A549 treated with AZD9567 at 1 μM for 4 hours (cell line): Measurements from ENCODE around the gene ANKRD39. TPM values are rescaled to one million over a fixed set of nuclear protein-coding genes. Genes with fewer than 3 reads are reported as not detected.

Source experiments
- total RNA-seq: library from RNA; stranded (reverse); fragments of 200-300 nt; extraction: Qiagen RNA extraction; gene quantifications from 5 replicates; pipeline ENCODE4 v1.2.3, GENCODE V29; 2022; ENCODE audit not compliant: insufficient read depth

Gene ANKRD39, protein sequence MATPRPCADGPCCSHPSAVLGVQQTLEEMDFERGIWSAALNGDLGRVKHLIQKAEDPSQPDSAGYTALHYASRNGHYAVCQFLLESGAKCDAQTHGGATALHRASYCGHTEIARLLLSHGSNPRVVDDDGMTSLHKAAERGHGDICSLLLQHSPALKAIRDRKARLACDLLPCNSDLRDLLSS
- total RNA-seq, result 15.5 to 22.9 TPM (median 20.1 TPM) in 5 replicates

DNA sequence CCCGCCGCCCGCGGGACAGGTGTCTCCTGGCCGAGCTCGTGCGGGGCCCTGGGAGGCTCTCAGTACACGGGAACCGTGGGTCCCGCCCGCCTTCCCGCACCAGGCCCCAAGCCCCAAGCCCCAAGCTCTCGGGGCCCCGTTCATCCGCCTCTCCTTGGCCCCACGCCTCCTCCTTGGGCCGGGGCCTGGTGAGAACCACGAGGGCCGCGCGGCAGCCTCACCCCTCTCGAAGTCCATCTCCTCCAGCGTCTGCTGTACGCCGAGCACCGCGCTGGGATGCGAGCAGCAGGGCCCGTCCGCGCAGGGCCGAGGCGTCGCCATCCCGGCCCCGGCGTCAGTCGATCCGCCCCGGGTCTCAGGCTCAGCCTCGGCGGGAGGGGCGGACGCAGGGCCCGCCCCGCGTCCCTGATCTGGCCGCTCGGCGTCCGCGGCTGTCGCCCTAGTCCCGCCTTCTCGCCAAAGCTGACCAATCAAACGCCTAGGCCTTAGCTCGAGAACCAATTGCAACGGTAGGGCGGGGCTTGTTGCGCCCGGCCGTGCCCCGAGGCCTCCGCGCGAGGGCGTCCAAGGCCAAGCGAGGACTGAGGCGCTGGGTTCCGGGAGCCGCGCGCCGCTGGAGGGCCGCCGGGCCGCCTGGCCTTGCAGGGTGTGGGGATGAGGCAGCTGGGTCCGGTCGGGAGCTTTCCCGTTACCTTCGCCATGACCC is at the start of gene ANKRD39:
Gene ANKRD39 (minus strand): TSS at position 350 of the 706 bp plus-strand sequence. CDS start 29 bp downstream, at position 321.

DNA sequence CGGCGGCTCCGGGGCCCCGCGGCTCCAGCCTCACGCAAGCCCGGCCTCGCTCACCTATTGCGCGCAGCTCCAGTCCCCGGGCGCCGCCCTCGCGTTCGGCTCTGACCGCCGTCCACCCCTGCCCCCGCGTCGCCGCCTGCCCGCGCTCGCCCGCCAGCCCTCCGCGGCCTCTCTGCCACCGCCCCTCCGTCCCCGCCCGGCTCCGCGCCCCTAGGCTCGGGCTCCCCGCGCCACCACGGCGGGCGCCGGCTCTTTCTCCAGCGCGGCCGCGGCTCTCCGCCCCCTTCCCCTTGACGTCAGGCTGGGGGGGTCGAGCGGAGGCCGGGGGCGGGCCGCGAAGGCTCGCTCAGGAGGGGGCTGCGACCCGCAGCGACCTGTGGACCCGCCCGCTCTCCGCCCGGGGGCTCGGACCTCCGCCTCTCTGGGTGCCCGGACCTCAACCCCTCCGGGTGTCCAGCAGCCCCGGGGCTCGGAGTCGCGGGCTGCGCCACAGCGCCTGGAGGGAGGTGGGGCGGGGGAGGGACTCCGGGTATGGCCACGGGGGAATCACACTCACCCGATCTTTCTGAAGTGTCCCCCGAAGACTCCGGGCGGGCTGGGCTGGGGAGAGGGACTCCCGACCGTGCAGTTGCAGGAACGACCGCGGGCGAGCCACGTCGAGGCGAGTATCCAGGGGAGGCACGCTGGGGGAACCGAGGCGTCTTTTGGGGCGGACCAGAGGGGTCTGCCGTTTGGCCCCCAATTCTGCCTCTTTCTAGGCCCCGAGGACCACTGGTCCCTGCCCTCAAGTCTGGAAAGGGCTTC is 12.2 kb upstream of the ANKRD39 start, which contains the start of gene SEMA4C:
Gene SEMA4C (minus strand): TSS at position 259 of the 804 bp plus-strand sequence. CDS start 2,194 bp downstream, outside the sequence.

DNA sequence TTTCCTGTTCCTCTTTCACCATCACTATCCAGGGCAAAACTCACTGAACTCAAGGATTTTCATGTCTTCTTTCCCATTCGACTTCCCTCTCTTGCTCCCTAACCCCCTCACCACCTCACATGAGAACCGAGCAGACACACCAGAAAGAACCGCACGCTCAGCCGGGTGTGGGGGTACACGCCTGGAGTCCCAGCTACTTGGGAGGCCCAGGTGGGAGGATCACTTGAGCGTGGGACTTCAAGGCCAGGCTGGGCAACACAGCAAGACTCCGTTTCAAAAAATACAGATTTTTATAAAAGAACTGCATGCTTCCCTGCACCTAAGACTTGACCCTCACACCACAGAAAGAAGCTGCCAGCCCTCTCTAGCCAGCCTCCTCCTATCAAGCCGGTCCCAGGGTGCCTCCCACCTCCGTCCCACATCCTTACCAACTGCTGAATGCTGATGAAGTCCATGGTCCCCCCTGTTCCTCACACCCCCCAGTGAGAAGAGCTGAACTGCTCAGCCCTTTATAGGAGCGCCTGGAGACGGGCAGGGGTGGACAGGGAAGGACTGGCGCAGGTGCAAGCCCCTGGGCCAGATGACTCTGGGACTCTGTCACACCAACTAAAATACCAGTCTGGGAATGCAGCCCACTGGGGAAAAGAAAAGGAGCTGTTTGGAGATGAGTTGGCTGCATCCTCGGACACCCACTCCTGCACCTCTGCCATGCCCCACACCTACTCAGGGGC is 14.1 kb downstream of the ANKRD39 start, which contains the start of gene ANKRD23:
Gene ANKRD23 (minus strand): TSS at position 484 of the 731 bp plus-strand sequence. CDS start 29 bp downstream, at position 455.

DNA sequence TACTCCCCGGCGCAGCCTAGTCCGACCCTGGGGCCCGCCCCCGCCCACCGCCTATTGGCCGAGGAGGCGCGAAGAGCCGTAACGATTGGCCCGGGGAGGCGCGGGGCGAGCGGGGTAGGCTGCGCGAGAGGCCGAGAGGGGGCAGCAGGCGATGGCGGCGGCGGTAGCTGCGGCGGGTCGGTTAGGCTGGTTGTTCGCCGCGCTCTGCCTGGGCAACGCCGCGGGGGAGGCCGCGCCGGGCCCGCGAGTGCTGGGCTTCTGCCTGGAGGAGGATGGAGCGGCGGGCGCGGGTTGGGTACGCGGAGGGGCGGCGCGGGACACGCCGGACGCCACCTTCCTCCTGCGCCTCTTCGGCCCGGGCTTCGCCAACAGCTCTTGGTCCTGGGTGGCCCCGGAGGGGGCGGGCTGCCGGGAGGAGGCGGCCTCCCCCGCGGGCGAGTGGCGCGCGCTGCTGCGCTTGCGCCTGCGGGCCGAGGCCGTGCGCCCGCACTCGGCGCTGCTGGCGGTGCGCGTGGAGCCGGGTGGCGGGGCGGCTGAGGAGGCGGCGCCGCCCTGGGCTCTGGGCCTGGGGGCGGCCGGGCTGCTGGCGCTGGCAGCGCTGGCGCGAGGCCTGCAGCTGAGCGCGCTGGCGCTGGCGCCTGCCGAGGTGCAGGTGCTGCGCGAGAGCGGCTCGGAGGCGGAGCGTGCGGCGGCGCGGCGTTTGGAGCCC is 41.5 kb downstream of the ANKRD39 start, which contains the start of gene CNNM3:
Gene CNNM3 (plus strand): TSS at position 142 of the 709 bp plus-strand sequence. CDS start 10 bp downstream, at position 152.

Other genes starting within 250 kb of the ANKRD39 start
- 23.1 to 26.2 TPM (median 25.0 TPM) in 5 replicates for gene KANSL3, start 219.7 kb downstream of the ANKRD39 start, total RNA-seq
- not detected in 5 replicates for gene FER1L5, start 215.3 kb downstream of the ANKRD39 start, total RNA-seq
- 17.1 to 21.3 TPM (median 19.6 TPM) in 5 replicates for gene LMAN2L, start 118.0 kb downstream of the ANKRD39 start, total RNA-seq
- 9.2 to 12.0 TPM (median 11.9 TPM) in 5 replicates for gene CNNM4, start 97.1 kb downstream of the ANKRD39 start, total RNA-seq
- gene CNNM3, start 41.7 kb downstream of the ANKRD39 start, total RNA-seq, result 10.6 to 14.9 TPM (median 14.4 TPM) in 5 replicates
- gene ANKRD23, start 14.0 kb downstream of the ANKRD39 start, total RNA-seq, result 1.6 to 3.1 TPM (median 2.1 TPM) in 5 replicates
- 12.0 to 21.6 TPM (median 19.0 TPM) in 5 replicates for gene SEMA4C, start 12.1 kb upstream of the ANKRD39 start, total RNA-seq
- gene FAM178B, start 128.6 kb upstream of the ANKRD39 start, total RNA-seq, result not detected in 5 replicates
- 7.2 to 13.5 TPM (median 12.2 TPM) in 5 replicates for gene FAHD2B, start 236.9 kb upstream of the ANKRD39 start, total RNA-seq